PC-9 (cell line): ENCODE results near the gene HES7.

Source experiments
- CTCF ChIP-seq: fragments of 200-600 bp; sonication (generic); conservative IDR thresholded peaks from 2 replicates; pipeline ENCODE4 v1.6.1; 2017; ENCODE audit warnings: mixed run types, antibody characterized with exemption, mild to moderate bottlenecking, moderate library complexity
- EZH2 ChIP-seq: fragments of 200-600 bp; sonication (generic); IDR thresholded peaks from 2 replicates; pipeline ENCODE4 v1.8.0; 2017; ENCODE audit warnings: antibody characterized with exemption, low read depth

- TF ChIP-seq CTCF (no peak), EZH2 (no peak)
These were observed 39.7 kb downstream of the HES7 start for GRCh38 chr17:8084250-8084649.
